H9 (cell line): Measurements from ENCODE around the gene TINAG. TPM values are rescaled to one million over a fixed set of nuclear protein-coding genes. Genes with fewer than 3 reads are reported as not detected.

Experiments used
- DNase-seq: peaks from one replicate; pipeline ENCODE4 v3.0.0-alpha.2; 2017
- H2AFZ ChIP-seq: one replicate; pipeline ENCODE4 v1.6.1; 2013; ENCODE audit warnings: mild to moderate bottlenecking, low read length, control low read depth, moderate library complexity
- H2AK5ac ChIP-seq: 2 replicates; pipeline ENCODE4 v1.6.1; 2013; ENCODE audit warnings: low read length, control low read depth, mixed read lengths; ENCODE audit not compliant: insufficient read length
- H2BK120ac ChIP-seq: one replicate; pipeline ENCODE4 v1.6.1; 2013; ENCODE audit warnings: low read depth, mild to moderate bottlenecking, low read length, control low read depth, inconsistent platforms; ENCODE audit not compliant: poor library complexity, severe bottlenecking
- H2BK12ac ChIP-seq: 2 replicates; pipeline ENCODE4 v1.6.1; 2013; ENCODE audit warnings: low read length, control low read depth, mixed read lengths, low read depth; ENCODE audit not compliant: insufficient read length
- H2BK15ac ChIP-seq: 2 replicates; pipeline ENCODE4 v1.6.1; 2013; ENCODE audit warnings: low read depth, low read length, control low read depth
- H2BK20ac ChIP-seq: one replicate; pipeline ENCODE4 v1.6.1; 2013; ENCODE audit warnings: low read depth, mild to moderate bottlenecking, low read length, control low read depth, inconsistent platforms; ENCODE audit not compliant: poor library complexity, severe bottlenecking
- H2BK5ac ChIP-seq: 2 replicates; pipeline ENCODE4 v1.6.1; 2013; ENCODE audit warnings: low read length, control low read depth, mixed read lengths; ENCODE audit not compliant: insufficient read length
- H3K14ac ChIP-seq: 2 replicates; pipeline ENCODE4 v1.6.1; 2013; ENCODE audit warnings: low read length, control low read depth; ENCODE audit not compliant: insufficient read depth
- H3K18ac ChIP-seq: 2 replicates; pipeline ENCODE4 v1.6.1; 2013; ENCODE audit warnings: low read depth, mild to moderate bottlenecking, mixed read lengths, low read length, control low read depth; ENCODE audit not compliant: insufficient read length
- H3K23ac ChIP-seq: 2 replicates; pipeline ENCODE4 v1.6.1; 2013; ENCODE audit warnings: low read length, control low read depth, mixed read lengths, low read depth; ENCODE audit not compliant: insufficient read length
- H3K23me2 ChIP-seq: 2 replicates; pipeline ENCODE4 v1.6.1; 2013; ENCODE audit warnings: low read depth, mild to moderate bottlenecking, mixed read lengths, low read length, control low read depth; ENCODE audit not compliant: insufficient read length, poor library complexity, severe bottlenecking
- H3K27ac ChIP-seq: 2 replicates; pipeline ENCODE4 v1.5.1; 2013; ENCODE audit warnings: low read length, control low read depth, mixed read lengths, low read depth; ENCODE audit not compliant: insufficient read length
- H3K27me3 ChIP-seq: 2 replicates; pipeline ENCODE4 v1.6.1; 2013; ENCODE audit warnings: low read length, control low read depth, inconsistent platforms; ENCODE audit not compliant: insufficient read depth
- H3K4ac ChIP-seq: 2 replicates; pipeline ENCODE4 v1.6.1; 2013; ENCODE audit warnings: low read depth, mild to moderate bottlenecking, control low read depth, inconsistent platforms, low read length, moderate library complexity
- H3K4me1 ChIP-seq: 2 replicates; pipeline ENCODE4 v1.6.1; 2013; ENCODE audit warnings: low read length, control low read depth, inconsistent platforms; ENCODE audit not compliant: insufficient read depth
- H3K4me2 ChIP-seq: 2 replicates; pipeline ENCODE4 v1.6.1; 2013; ENCODE audit warnings: low read length, control low read depth, mixed read lengths; ENCODE audit not compliant: insufficient read length, insufficient read depth
- H3K56ac ChIP-seq: 2 replicates; pipeline ENCODE4 v1.6.1; 2013; ENCODE audit warnings: low read depth, mild to moderate bottlenecking, mixed read lengths, low read length, control low read depth; ENCODE audit not compliant: insufficient read length
- H3K79me1 ChIP-seq: 2 replicates; pipeline ENCODE4 v1.6.1; 2013; ENCODE audit warnings: low read depth, mild to moderate bottlenecking, moderate library complexity, low read length, control low read depth, inconsistent platforms; ENCODE audit not compliant: insufficient read depth, poor library complexity, severe bottlenecking
- H3K79me2 ChIP-seq: 2 replicates; pipeline ENCODE4 v1.6.1; 2013; ENCODE audit warnings: low read length, control low read depth, inconsistent platforms; ENCODE audit not compliant: insufficient read depth
- H3K9ac ChIP-seq: 2 replicates; pipeline ENCODE4 v1.6.1; 2013; ENCODE audit warnings: low read length, control low read depth, mixed read lengths; ENCODE audit not compliant: insufficient read length; ENCODE audit errors: extremely low read depth
- H3K9me3 ChIP-seq: one replicate; pipeline ENCODE4 v1.6.1; 2013; ENCODE audit warnings: low read depth, low read length, inconsistent platforms; ENCODE audit not compliant: control insufficient read depth
- H3T11ph ChIP-seq: one replicate; pipeline ENCODE4 v1.6.1; 2013; ENCODE audit warnings: mild to moderate bottlenecking, low read length, control low read depth, inconsistent platforms
- H4K20me1 ChIP-seq: one replicate; pipeline ENCODE4 v1.6.1; 2013; ENCODE audit not compliant: control insufficient read depth, insufficient read length, insufficient read depth
- H4K5ac ChIP-seq: 2 replicates; pipeline ENCODE4 v1.6.1; 2013; ENCODE audit warnings: low read depth, mild to moderate bottlenecking, mixed read lengths, low read length, control low read depth; ENCODE audit not compliant: insufficient read length
- H4K8ac ChIP-seq: replicated peaks from 2 replicates; pipeline ENCODE4 v1.6.1; 2013; ENCODE audit warnings: low read length, control low read depth, mixed read lengths, low read depth; ENCODE audit not compliant: insufficient read length
- H4K91ac ChIP-seq: 2 replicates; pipeline ENCODE4 v1.6.1; 2013; ENCODE audit warnings: low read depth, mild to moderate bottlenecking, moderate library complexity, mixed read lengths, low read length, control low read depth; ENCODE audit not compliant: insufficient read length
- H3K27ac Mint-ChIP-seq, 3 experiments: 2 replicates in 2 of 3; 3 replicates in 1 of 3; pipeline ENCODE4 v1.8.0; 2020 to 2021; ENCODE audit warnings: mixed read lengths in 3 of 3, mild to moderate bottlenecking in 1 of 3, moderate library complexity in 1 of 3
- H3K27me3 Mint-ChIP-seq: 2 replicates; pipeline ENCODE4 v1.8.0; 2021; ENCODE audit warnings: low read depth, mild to moderate bottlenecking, moderate library complexity, mixed read lengths
- H3K36me3 Mint-ChIP-seq, 3 experiments: 2 replicates in 2 of 3; 3 replicates in 1 of 3; pipeline ENCODE4 v1.8.0; 2020 to 2021; ENCODE audit warnings: low read depth in 3 of 3, mixed read lengths in 3 of 3; ENCODE audit not compliant: insufficient read depth in 1 of 3
- H3K4me1 Mint-ChIP-seq, 2 experiments: 2 replicates each; pipeline ENCODE4 v1.8.0; 2020; ENCODE audit warnings: mixed read lengths in 2 of 2
- H3K4me3 Mint-ChIP-seq, 2 experiments: 2 replicates in 1 of 2; 3 replicates in 1 of 2; pipeline ENCODE4 v1.8.0; 2020 to 2021; ENCODE audit warnings: mild to moderate bottlenecking in 2 of 2, mixed read lengths in 2 of 2, moderate library complexity in 1 of 2
- H3K9me3 Mint-ChIP-seq, 2 experiments: 2 replicates in 1 of 2; 3 replicates in 1 of 2; pipeline ENCODE4 v1.8.0; 2020; ENCODE audit warnings: mild to moderate bottlenecking in 2 of 2, mixed read lengths in 2 of 2, moderate library complexity in 1 of 2
- CTCF ChIP-seq: fragments of 200-600 bp; sonication (generic); conservative IDR thresholded peaks from 3 replicates; pipeline ENCODE4 v1.8.0; 2021; ENCODE audit warnings: antibody characterized with exemption, mild to moderate bottlenecking
- WGBS: extraction: QIAGEN DNeasy Blood & Tissue Kit; methylation state at CpG from one replicate; pipeline ENCODE4 v1.1.7; 2013; ENCODE audit warnings: missing lambda C conversion rate, low lambda C conversion rate, mixed read lengths; ENCODE audit not compliant: insufficient read length; ENCODE audit errors: extremely low coverage; 5-methylcytosine and 5-hydroxymethylcytosine counted together
- total RNA-seq: library from RNA; stranded (reverse); gene quantifications from 2 replicates; pipeline ENCODE4 v1.2.1, GENCODE V29; 2021

The TINAG gene
- total RNA-seq, 1 experiment from 2014 or later, result not detected

DNA sequence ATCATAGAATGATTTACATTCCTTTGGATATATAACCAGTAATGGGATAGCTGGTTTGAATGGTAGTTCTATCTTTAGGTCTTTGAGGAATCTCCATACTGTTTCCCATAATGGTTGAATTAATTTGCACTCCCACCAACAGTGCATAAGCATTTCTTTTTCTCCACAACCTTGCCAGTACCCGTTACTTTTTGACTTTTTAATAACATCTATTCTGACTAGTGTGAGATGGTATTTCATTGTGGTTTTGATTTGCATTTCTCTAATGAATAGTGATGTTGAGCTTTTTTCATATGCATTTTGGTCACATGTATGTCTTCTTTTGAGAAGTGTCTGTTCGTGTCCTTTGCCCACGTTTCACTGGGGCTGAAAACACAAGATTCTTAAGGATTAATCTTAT is 107.3 kb downstream of the TINAG start:
- no peak overlapping the region for H2BK15ac ChIP-seq
- H2BK12ac ChIP-seq, result no peak overlapping the region
- H3K4me2 ChIP-seq, result no peak overlapping the region
- no peaks in the 10 kb centered on the region for H3K9me3 ChIP-seq
- no peak overlapping the region for H3K56ac ChIP-seq
- no peak overlapping the region for H3K27ac ChIP-seq
- no peak overlapping the region for H3K14ac ChIP-seq
- no peak overlapping the region for H4K8ac ChIP-seq
- H2BK120ac ChIP-seq, result no peak overlapping the region
- no peaks in the 10 kb centered on the region for H3K23me2 ChIP-seq
- no peak overlapping the region for H2AK5ac ChIP-seq
- H3K79me2 ChIP-seq, result no peaks in the 10 kb centered on the region
- no peaks in the 10 kb centered on the region for H3K27me3 ChIP-seq
- Mint-ChIP-seq H3K27ac (no peak overlapping the region), H3K36me3 (peaks cover 0 to 6% (median 0%) of the 10 kb centered on the region in 3 experiments; a peak in 2 of 7 replicates), H3K4me3 (no peak overlapping the region), H3K27me3 (no peaks in the 10 kb centered on the region), H3K4me1 (no peaks in the 10 kb centered on the region), H3K9me3 (peaks cover 3 to 4% of the 10 kb centered on the region in 2 experiments; a peak in 2 of 5 replicates)
- H3K4me1 ChIP-seq, result no peaks in the 10 kb centered on the region
- no peaks in the 10 kb centered on the region for H4K20me1 ChIP-seq
- WGBS, result no CpG with 5 or more reads among the region's 3 CpGs
- TF ChIP-seq CTCF, result no peak
- H3K23ac ChIP-seq, result no peak overlapping the region
- no peak overlapping the region for H3T11ph ChIP-seq
- no peak overlapping the region for H3K4ac ChIP-seq
- no peak overlapping the region for H4K5ac ChIP-seq
- H2AFZ ChIP-seq, result no peak overlapping the region
- no peak overlapping the region for H2BK20ac ChIP-seq
- H4K91ac ChIP-seq, result no peak overlapping the region
- no peak overlapping the region for H3K9ac ChIP-seq
- DNase-seq, result no peak
- H2BK5ac ChIP-seq, result no peak overlapping the region
- H3K18ac ChIP-seq, result no peak overlapping the region
- H3K79me1 ChIP-seq, result no peaks in the 10 kb centered on the region
